ENCODE results near the gene CLCN2. TPM values are rescaled to one million over a fixed set of nuclear protein-coding genes. Genes with fewer than 3 reads are reported as not detected.
A peak's percentile ranks its signal among the peaks of the same experiment; 100 is the strongest.

The CLCN2 gene
- total RNA-seq, 1 experiment from 2014 or later, result 22.6 TPM

DNA sequence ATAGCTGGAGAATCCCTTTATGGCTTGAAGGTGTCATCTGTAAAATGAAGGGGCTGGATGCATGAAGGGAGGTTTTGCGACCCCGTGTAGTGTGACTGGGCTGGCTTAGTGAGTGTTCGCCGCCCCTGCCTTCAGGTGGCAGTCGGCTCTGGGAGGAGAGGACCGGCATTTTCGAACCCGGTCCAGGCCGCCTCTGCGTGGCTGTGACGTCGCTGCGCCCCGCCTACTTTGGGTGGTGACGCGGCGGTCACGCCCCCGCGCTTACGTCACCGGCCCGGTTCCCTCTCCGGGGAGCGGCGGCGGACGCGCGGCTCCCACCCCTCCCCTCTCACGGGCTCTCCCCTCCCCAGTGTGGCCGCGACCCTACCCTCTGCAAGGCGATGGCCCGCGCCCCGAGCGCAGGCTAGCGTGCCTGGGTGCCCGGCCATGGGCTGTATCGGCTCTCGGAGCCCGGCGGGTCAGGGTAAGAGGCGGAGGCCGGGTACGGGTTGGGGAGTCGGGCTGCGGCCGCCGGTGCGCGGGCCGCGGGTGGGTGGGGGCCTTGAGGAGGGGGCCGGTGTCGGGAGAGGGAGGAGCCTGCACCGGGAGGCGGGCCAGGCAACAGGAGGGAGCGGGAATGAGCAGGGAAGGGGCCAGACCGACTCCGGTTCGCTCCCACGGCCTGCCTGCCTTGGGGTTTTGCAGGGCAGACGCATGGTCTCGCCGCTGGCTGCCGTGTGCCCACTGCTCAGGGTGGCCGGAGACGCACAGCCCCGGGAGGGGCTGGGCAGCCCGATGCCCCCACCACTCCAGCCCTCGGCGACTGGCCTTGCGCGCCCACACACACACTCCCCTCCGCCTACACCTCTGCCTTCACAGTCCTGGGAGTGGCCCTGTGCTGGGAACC, 25.5 kb downstream of the CLCN2 start (continued):
- TF ChIP-seq, protein P1, sequence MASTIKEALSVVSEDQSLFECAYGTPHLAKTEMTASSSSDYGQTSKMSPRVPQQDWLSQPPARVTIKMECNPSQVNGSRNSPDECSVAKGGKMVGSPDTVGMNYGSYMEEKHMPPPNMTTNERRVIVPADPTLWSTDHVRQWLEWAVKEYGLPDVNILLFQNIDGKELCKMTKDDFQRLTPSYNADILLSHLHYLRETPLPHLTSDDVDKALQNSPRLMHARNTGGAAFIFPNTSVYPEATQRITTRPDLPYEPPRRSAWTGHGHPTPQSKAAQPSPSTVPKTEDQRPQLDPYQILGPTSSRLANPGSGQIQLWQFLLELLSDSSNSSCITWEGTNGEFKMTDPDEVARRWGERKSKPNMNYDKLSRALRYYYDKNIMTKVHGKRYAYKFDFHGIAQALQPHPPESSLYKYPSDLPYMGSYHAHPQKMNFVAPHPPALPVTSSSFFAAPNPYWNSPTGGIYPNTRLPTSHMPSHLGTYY (CRISPR knock-in tag; IDR thresholded peaks at IDR 0.05), result peak; percentile 61; the same call in 1 of the 2 replicates
- TF ChIP-seq, protein P2, sequence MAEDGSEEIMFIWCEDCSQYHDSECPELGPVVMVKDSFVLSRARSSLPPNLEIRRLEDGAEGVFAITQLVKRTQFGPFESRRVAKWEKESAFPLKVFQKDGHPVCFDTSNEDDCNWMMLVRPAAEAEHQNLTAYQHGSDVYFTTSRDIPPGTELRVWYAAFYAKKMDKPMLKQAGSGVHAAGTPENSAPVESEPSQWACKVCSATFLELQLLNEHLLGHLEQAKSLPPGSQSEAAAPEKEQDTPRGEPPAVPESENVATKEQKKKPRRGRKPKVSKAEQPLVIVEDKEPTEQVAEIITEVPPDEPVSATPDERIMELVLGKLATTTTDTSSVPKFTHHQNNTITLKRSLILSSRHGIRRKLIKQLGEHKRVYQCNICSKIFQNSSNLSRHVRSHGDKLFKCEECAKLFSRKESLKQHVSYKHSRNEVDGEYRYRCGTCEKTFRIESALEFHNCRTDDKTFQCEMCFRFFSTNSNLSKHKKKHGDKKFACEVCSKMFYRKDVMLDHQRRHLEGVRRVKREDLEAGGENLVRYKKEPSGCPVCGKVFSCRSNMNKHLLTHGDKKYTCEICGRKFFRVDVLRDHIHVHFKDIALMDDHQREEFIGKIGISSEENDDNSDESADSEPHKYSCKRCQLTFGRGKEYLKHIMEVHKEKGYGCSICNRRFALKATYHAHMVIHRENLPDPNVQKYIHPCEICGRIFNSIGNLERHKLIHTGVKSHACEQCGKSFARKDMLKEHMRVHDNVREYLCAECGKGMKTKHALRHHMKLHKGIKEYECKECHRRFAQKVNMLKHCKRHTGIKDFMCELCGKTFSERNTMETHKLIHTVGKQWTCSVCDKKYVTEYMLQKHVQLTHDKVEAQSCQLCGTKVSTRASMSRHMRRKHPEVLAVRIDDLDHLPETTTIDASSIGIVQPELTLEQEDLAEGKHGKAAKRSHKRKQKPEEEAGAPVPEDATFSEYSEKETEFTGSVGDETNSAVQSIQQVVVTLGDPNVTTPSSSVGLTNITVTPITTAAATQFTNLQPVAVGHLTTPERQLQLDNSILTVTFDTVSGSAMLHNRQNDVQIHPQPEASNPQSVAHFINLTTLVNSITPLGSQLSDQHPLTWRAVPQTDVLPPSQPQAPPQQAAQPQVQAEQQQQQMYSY (CRISPR knock-in tag; IDR thresholded peaks at IDR 0.05), result peak; percentile 59; the same call in 1 of the 2 replicates
- TF ChIP-seq MLX (CRISPR knock-in tag; IDR thresholded peaks at IDR 0.05) (no peak), SOX15 (CRISPR knock-in tag; IDR thresholded peaks at IDR 0.05) (no peak), ZNF671 (CRISPR knock-in tag; IDR thresholded peaks at IDR 0.05) (no peak; the same call in 1 of the 2 replicates), SMAD3 (CRISPR knock-in tag; IDR thresholded peaks at IDR 0.05; ENCODE audit: borderline replicate concordance) (0 out of 2 replicates have a peak, but pooled peaks have one; percentile 83), ATF6 (CRISPR knock-in tag; IDR thresholded peaks at IDR 0.05) (no peak), GABPB1 (CRISPR knock-in tag; IDR thresholded peaks at IDR 0.05) (peak; percentile 31; the same call in 1 of the 2 replicates), ZNF121 (CRISPR knock-in tag; IDR thresholded peaks at IDR 0.05) (no peak), FOXP4 (CRISPR knock-in tag; IDR thresholded peaks at IDR 0.05) (peak; percentile 56; the same call in 1 of the 2 replicates), CREM (CRISPR knock-in tag; IDR thresholded peaks at IDR 0.05) (peak; percentile 92), NFYB (CRISPR knock-in tag; conservative IDR thresholded peaks at IDR 0.05; ENCODE audit: low read depth) (no peak), NR3C1 (CRISPR knock-in tag; conservative IDR thresholded peaks at IDR 0.05; ENCODE audit: low read depth) (no peak), ZBTB21 (CRISPR knock-in tag; IDR thresholded peaks at IDR 0.05; ENCODE audit: borderline replicate concordance) (peak; percentile 98)
- TF ChIP-seq, protein P3, sequence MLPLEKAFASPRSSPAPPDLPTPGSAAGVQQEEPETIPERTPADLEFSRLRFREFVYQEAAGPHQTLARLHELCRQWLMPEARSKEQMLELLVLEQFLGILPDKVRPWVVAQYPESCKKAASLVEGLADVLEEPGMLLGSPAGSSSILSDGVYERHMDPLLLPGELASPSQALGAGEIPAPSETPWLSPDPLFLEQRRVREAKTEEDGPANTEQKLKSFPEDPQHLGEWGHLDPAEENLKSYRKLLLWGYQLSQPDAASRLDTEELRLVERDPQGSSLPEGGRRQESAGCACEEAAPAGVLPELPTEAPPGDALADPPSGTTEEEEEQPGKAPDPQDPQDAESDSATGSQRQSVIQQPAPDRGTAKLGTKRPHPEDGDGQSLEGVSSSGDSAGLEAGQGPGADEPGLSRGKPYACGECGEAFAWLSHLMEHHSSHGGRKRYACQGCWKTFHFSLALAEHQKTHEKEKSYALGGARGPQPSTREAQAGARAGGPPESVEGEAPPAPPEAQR (CRISPR knock-in tag; IDR thresholded peaks at IDR 0.05), result no peak
- TF ChIP-seq, protein P4, sequence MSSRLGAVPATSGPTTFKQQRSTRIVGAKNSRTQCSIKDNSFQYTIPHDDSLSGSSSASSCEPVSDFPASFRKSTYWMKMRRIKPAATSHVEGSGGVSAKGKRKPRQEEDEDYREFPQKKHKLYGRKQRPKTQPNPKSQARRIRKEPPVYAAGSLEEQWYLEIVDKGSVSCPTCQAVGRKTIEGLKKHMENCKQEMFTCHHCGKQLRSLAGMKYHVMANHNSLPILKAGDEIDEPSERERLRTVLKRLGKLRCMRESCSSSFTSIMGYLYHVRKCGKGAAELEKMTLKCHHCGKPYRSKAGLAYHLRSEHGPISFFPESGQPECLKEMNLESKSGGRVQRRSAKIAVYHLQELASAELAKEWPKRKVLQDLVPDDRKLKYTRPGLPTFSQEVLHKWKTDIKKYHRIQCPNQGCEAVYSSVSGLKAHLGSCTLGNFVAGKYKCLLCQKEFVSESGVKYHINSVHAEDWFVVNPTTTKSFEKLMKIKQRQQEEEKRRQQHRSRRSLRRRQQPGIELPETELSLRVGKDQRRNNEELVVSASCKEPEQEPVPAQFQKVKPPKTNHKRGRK (CRISPR knock-in tag; IDR thresholded peaks at IDR 0.05; ENCODE audit: borderline replicate concordance), result no peak
- TF ChIP-seq, protein P5, sequence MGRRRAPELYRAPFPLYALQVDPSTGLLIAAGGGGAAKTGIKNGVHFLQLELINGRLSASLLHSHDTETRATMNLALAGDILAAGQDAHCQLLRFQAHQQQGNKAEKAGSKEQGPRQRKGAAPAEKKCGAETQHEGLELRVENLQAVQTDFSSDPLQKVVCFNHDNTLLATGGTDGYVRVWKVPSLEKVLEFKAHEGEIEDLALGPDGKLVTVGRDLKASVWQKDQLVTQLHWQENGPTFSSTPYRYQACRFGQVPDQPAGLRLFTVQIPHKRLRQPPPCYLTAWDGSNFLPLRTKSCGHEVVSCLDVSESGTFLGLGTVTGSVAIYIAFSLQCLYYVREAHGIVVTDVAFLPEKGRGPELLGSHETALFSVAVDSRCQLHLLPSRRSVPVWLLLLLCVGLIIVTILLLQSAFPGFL (CRISPR knock-in tag; IDR thresholded peaks at IDR 0.05; ENCODE audit: borderline replicate concordance), result no peak
- TF ChIP-seq, protein P6, sequence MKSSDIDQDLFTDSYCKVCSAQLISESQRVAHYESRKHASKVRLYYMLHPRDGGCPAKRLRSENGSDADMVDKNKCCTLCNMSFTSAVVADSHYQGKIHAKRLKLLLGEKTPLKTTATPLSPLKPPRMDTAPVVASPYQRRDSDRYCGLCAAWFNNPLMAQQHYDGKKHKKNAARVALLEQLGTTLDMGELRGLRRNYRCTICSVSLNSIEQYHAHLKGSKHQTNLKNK (CRISPR knock-in tag; IDR thresholded peaks at IDR 0.05), result 0 out of 2 replicates have a peak, but pooled peaks have one; percentile 67
- TF ChIP-seq, protein P7, sequence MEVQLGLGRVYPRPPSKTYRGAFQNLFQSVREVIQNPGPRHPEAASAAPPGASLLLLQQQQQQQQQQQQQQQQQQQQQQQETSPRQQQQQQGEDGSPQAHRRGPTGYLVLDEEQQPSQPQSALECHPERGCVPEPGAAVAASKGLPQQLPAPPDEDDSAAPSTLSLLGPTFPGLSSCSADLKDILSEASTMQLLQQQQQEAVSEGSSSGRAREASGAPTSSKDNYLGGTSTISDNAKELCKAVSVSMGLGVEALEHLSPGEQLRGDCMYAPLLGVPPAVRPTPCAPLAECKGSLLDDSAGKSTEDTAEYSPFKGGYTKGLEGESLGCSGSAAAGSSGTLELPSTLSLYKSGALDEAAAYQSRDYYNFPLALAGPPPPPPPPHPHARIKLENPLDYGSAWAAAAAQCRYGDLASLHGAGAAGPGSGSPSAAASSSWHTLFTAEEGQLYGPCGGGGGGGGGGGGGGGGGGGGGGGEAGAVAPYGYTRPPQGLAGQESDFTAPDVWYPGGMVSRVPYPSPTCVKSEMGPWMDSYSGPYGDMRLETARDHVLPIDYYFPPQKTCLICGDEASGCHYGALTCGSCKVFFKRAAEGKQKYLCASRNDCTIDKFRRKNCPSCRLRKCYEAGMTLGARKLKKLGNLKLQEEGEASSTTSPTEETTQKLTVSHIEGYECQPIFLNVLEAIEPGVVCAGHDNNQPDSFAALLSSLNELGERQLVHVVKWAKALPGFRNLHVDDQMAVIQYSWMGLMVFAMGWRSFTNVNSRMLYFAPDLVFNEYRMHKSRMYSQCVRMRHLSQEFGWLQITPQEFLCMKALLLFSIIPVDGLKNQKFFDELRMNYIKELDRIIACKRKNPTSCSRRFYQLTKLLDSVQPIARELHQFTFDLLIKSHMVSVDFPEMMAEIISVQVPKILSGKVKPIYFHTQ (CRISPR knock-in tag; IDR thresholded peaks at IDR 0.05), result peak; percentile 79; the same call in 1 of the 2 replicates
